ENCODE measurements around the gene INSYN2B. TPM values are rescaled to one million over a fixed set of nuclear protein-coding genes. Genes with fewer than 3 reads are reported as not detected.
"Not testable (repeated sequence)": the region's sequence is repeated elsewhere in the genome, so short reads cannot be mapped to it uniquely, and the experiment has no call there.

The INSYN2B gene
- total RNA-seq, 2 experiments from 2014 or later = not detected

DNA sequence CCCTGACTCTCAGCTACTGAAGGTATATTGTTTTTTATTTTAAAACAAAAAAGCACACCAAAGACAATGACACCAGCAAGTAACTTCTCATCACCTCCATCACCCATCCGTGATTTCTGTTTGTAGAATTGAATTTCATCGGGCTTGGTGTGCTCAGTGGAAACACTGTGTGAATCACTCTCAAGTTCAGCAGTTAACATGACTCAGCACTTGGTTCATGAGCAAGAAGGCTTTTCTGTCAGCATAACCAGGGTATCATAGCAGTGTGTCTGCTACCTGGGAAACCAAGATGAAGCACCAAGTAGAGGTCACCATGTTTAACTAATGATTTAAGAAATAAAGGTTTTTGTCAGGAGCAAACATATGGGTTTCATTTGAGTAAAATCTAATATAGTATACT lies 123.7 kb downstream of the INSYN2B start:
- ChIA-PET POLR2A (no interaction called here), CTCF (no interaction called here)
- intact Hi-C loops (cut with micrococcal nuclease) = loop anchor here (1.0 kb wide), 1 partner anchor 53 kb away; no protein-coding TSS in a partner anchor
- peaks cover 43% of the 10 kb centered on the region for H3K4me1 Mint-ChIP-seq (ENCODE audit: low read depth)
- DNase-seq = peak; percentile 18
- no peaks in the 10 kb centered on the region for H3K27me3 Mint-ChIP-seq
- H3K27ac Mint-ChIP-seq = peak overlapping the region; percentile 28
- peaks cover 48% of the 10 kb centered on the region for H3K36me3 Mint-ChIP-seq
- peaks cover 22% of the 10 kb centered on the region for H3K9me3 Mint-ChIP-seq
- no peak overlapping the region for H3K4me3 Mint-ChIP-seq

DNA sequence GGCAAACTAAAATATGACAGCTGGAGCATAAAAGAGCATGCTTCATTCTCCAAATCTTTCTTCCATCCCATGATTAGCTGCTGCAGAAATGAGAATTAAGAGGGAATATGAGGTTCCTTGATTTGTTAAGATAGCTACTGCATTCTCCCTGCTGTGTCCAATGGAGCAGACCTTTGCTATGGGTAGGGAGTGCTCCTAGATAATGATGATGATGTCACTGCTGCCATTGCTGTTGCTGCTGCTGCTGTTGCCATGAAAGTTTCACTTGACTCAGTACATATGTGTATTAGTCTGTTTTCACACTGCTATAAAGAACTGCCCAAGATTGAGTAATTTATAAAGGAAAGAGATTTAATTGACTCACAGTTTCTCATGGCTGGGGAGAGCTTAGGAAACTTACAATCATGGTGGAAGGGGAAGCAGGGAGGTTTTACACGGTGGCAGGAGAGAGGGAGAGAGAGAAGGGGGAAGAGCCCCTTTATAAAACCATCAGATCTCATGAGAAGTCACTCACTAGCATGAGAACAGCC lies 128.9 kb downstream of the INSYN2B start:
- Mint-ChIP-seq H3K27me3 (no peaks in the 10 kb centered on the region), H3K9me3 (peaks cover 53% of the 10 kb centered on the region), H3K27ac (no peak overlapping the region), H3K36me3 (peaks cover 84% of the 10 kb centered on the region), H3K4me1 (ENCODE audit: low read depth) (peaks cover 23% of the 10 kb centered on the region), H3K4me3 (no peak overlapping the region)
- POLR2A ChIA-PET = interaction anchor here (0.7 kb wide), 1 partner anchor 46 kb away, joined by 4 read pairs; no protein-coding TSS in a partner anchor
- intact Hi-C loops (cut with micrococcal nuclease) = no loop called here
- DNase-seq = no peak
- CTCF ChIA-PET = interaction anchor here (0.5 kb wide), 1 partner anchor 31 kb away, joined by 3 read pairs; no protein-coding TSS in a partner anchor

DNA sequence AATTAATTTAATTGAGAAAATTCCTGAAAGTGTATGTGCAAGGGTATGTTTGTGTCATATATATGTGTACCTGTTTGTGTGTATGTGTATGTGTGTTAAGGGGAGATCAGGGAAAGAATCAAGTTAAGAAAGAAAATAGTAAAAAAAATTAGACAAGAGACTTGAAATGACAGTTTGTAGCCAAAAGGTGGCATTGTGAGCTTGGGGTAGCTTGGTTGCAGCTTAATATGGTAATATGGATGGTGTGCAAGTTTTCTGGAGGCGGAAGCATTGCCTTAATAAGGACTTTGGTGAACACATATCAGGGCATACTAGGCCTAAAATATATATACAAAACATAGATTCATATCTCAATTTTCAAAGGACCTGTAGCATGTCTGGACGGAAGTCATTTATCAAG lies 129.9 kb downstream of the INSYN2B start:
- no peak for DNase-seq
- peaks cover 14% of the 10 kb centered on the region for H3K4me1 Mint-ChIP-seq (ENCODE audit: low read depth)
- intact Hi-C loops (cut with micrococcal nuclease) = no loop called here
- ChIA-PET CTCF (interaction anchor here (0.8 kb wide), 1 partner anchor 17 kb away, joined by 3 read pairs; no protein-coding TSS in a partner anchor), POLR2A (interaction anchor here (0.7 kb wide), 1 partner anchor 45 kb away, joined by 4 read pairs; no protein-coding TSS in a partner anchor)
- H3K4me3 Mint-ChIP-seq = no peak overlapping the region
- H3K27ac Mint-ChIP-seq = no peak overlapping the region
- H3K27me3 Mint-ChIP-seq = no peaks in the 10 kb centered on the region
- H3K36me3 Mint-ChIP-seq = peaks cover 78% of the 10 kb centered on the region
- peaks cover 49% of the 10 kb centered on the region for H3K9me3 Mint-ChIP-seq

DNA sequence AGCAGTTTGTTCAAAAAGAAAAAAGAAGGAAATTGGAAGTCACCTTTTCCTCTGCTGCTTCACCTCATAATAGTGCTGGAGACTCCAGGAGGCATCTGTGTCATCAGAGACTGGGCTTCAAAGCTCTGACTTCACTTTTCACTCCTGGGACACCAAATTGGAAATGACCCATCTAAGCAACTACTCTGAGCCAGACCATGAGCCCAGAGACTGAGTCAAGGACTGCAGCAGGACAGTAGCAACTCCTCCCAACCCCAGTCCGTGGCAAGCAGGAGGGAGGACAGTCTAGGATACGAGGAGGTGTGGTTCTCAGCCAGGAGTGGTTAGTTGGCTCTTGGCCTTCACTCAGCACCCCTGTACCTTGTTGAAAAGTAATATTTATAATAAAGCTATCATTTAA lies 131.5 kb downstream of the INSYN2B start:
- peaks cover 11% of the 10 kb centered on the region for H3K4me1 Mint-ChIP-seq (ENCODE audit: low read depth)
- peaks cover 80% of the 10 kb centered on the region for H3K36me3 Mint-ChIP-seq
- POLR2A ChIA-PET = no interaction called here
- CTCF ChIA-PET = no interaction called here
- no peak overlapping the region for H3K4me3 Mint-ChIP-seq
- H3K27me3 Mint-ChIP-seq = no peaks in the 10 kb centered on the region
- H3K9me3 Mint-ChIP-seq = peaks cover 47% of the 10 kb centered on the region
- intact Hi-C loops (cut with micrococcal nuclease) = no loop called here
- no peak for DNase-seq
- H3K27ac Mint-ChIP-seq = no peak overlapping the region

DNA sequence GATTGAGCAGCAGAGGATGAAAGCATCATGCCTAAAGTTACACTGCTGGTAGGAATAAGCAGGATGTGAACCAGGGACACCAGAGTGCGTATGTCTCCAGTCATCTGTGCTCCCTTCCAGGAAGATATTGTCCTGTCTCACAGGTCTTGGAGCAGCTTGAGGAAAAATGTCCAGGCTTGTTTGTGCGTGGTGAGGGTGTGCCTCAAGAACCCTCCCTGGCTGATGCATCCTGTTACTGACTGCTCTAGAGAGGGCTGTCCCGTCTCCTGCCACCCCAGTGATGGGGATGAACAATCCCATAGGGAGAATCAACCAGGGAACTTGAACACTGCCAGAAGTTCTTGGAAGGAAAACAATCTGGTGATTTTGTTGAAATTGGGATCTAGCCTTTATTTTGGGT lies 132.0 kb downstream of the INSYN2B start:
- H3K4me3 Mint-ChIP-seq = no peak overlapping the region
- H3K4me1 Mint-ChIP-seq (ENCODE audit: low read depth) = peaks cover 9% of the 10 kb centered on the region
- H3K27me3 Mint-ChIP-seq = no peaks in the 10 kb centered on the region
- DNase-seq = no peak
- H3K27ac Mint-ChIP-seq = no peak overlapping the region
- H3K9me3 Mint-ChIP-seq = peaks cover 47% of the 10 kb centered on the region
- POLR2A ChIA-PET = no interaction called here
- CTCF ChIA-PET = no interaction called here
- peaks cover 81% of the 10 kb centered on the region for H3K36me3 Mint-ChIP-seq
- intact Hi-C loops (cut with micrococcal nuclease) = no loop called here

DNA sequence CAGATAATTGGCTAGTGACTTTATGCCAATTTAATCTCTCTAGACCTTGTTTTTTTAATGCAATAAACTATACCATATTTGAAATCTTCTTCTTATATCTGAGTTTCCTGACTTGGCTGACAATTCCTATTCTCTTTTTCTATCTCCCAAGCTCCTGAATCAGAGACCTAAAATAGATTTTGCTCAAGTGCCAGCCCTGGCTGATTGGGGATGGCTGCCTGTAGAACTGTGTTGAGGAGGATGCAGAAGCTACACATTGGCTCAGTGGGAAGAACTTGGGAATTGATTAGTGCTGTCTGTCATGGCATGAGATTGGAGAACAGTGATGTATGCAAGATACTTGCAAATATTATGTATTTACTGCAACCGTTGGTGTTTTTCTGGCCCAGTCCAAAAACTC lies 132.8 kb downstream of the INSYN2B start:
- ChIA-PET POLR2A (no interaction called here), CTCF (no interaction called here)
- H3K36me3 Mint-ChIP-seq = peaks cover 80% of the 10 kb centered on the region
- peaks cover 41% of the 10 kb centered on the region for H3K9me3 Mint-ChIP-seq
- H3K27ac Mint-ChIP-seq = no peak overlapping the region
- DNase-seq = no peak
- peaks cover 4% of the 10 kb centered on the region for H3K4me1 Mint-ChIP-seq (ENCODE audit: low read depth)
- no peak overlapping the region for H3K4me3 Mint-ChIP-seq
- H3K27me3 Mint-ChIP-seq = no peaks in the 10 kb centered on the region
- intact Hi-C loops (cut with micrococcal nuclease) = no loop called here

DNA sequence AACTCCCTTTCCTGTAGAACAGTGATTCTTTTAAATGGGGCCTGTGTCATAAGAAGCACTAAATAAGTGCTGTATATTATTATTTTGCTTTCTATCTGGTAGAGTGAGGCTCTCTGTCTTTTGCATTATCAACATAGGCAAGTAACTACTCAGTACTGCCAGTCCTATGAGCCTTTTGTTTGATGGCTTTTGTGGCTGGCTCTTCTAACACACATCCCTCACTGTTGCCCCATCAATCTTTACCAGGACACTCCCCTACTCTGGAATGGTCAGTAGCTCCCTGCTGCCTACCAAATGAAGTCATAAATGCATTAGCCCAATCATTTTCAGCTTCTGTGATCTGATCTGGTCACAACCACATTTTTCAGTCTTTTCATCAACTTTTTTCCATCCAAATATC lies 137.6 kb downstream of the INSYN2B start:
- H3K36me3 Mint-ChIP-seq = peaks cover 74% of the 10 kb centered on the region
- H3K4me3 Mint-ChIP-seq = no peak overlapping the region
- intact Hi-C loops (cut with micrococcal nuclease) = no loop called here
- CTCF ChIA-PET = no interaction called here
- H3K4me1 Mint-ChIP-seq (ENCODE audit: low read depth) = peaks cover 9% of the 10 kb centered on the region
- DNase-seq = no peak
- H3K9me3 Mint-ChIP-seq = peaks cover 2% of the 10 kb centered on the region
- no peaks in the 10 kb centered on the region for H3K27me3 Mint-ChIP-seq
- POLR2A ChIA-PET = no interaction called here
- H3K27ac Mint-ChIP-seq = no peak overlapping the region

DNA sequence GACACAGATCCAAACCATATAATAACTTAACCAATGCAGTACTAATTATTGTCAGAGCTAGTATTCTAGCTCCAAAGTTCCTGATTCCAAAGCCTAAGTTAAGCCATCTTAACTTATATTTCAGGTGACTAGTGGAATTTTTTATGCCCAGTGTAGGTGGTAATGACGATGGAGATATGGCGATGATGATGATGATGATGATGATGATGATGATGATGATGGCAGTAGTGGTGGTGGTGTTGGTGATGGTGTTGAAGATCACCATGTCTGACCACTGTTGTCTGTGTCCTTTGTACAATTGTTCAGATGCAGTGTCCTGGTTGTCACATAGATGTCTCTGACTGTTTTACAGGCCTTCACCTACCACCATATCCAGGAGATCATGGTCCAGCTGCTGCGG lies 139.9 kb downstream of the INSYN2B start:
- Mint-ChIP-seq H3K27ac (no peak overlapping the region), H3K27me3 (no peaks in the 10 kb centered on the region), H3K4me1 (ENCODE audit: low read depth) (peaks cover 11% of the 10 kb centered on the region), H3K9me3 (no peaks in the 10 kb centered on the region), H3K4me3 (no peak overlapping the region), H3K36me3 (peaks cover 62% of the 10 kb centered on the region)
- DNase-seq = no peak
- CTCF ChIA-PET = no interaction called here
- POLR2A ChIA-PET = no interaction called here
- intact Hi-C loops (cut with micrococcal nuclease) = no loop called here

DNA sequence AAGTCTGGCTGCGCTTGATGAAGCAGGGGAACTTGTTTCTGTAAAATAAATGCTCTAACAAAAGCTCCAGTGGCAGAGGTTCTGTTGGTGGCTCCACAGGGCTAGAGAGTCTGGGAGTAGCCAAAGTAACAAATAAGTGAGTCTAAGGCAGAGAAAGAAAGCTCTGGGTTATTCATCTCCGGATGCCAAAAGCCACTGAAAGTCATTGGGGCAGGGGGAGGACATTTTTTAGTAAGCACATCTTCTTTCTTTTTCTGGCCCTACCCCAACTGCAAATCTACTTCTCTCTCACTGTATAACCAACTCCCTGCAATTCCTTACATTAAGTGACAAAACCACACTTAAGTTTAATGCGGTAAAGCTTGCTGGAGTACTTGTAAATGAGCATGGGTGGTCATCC lies 141.6 kb downstream of the INSYN2B start:
- Mint-ChIP-seq H3K27ac (no peak overlapping the region), H3K4me3 (no peak overlapping the region), H3K27me3 (no peaks in the 10 kb centered on the region), H3K9me3 (no peaks in the 10 kb centered on the region), H3K36me3 (peaks cover 50% of the 10 kb centered on the region), H3K4me1 (ENCODE audit: low read depth) (peaks cover 17% of the 10 kb centered on the region)
- DNase-seq = peak; percentile 18
- CTCF ChIA-PET = no interaction called here
- POLR2A ChIA-PET = no interaction called here
- intact Hi-C loops (cut with micrococcal nuclease) = no loop called here

DNA sequence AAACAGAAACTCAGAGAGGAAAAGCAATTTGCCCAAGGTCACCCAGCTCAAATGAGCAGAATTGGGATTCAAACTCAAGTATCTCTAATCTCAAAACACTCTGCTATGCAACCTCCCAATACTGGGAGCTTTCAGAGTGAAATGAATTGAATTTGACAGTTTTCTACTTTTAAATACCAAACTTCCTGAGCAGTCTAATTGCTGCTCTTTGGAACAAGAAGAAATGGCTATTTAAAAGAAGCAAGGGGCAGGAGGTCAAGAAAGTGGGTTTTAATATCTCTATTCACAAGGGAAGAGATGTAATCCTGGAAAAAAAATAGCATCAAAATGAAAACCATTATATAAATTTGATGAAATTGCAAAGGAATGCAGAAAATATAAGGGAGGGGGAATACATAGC lies 142.6 kb downstream of the INSYN2B start:
- intact Hi-C loops (cut with micrococcal nuclease) = no loop called here
- Mint-ChIP-seq H3K4me1 (ENCODE audit: low read depth) (peaks cover 25% of the 10 kb centered on the region), H3K4me3 (no peak overlapping the region), H3K9me3 (no peaks in the 10 kb centered on the region), H3K27me3 (no peaks in the 10 kb centered on the region), H3K36me3 (peaks cover 44% of the 10 kb centered on the region), H3K27ac (no peak overlapping the region)
- POLR2A ChIA-PET = no interaction called here
- DNase-seq = no peak
- CTCF ChIA-PET = no interaction called here

DNA sequence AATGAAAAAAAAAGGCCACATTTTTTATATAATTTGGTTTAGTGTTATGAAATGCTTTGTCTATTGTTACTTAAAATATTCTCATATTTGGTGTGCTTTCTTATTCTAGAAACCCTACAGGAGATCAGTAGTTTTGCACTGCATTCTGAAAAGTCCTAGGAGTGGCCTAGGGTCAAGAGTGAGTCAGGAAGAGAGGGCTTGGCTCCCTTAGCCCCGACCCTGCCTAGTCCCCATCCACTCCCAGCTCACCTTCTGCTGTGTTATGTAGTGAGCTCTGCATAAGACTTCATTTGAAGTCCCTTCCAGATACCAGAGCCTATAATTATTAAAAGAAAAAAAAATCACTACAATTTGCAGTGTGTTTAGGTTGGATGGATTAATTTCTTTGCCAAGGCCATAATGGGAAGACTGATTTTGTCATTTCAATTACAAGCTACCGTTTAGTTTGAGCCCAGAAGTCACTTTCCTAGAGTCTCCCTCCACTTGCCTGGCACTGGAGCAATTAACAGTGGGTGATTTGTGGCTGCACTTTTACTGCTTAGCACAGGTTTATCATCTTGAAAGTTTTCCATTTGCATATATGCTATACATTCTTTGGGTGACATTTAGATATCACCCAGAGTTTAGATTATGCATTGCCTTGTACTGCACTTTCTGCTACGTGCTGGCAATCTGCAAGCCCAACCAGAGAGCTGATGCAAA lies 143.3 kb downstream of the INSYN2B start:
- peaks cover 30% of the 10 kb centered on the region for H3K4me1 Mint-ChIP-seq (ENCODE audit: low read depth)
- peaks cover 41% of the 10 kb centered on the region for H3K36me3 Mint-ChIP-seq
- no peak overlapping the region for H3K27ac Mint-ChIP-seq
- no peak for DNase-seq
- H3K27me3 Mint-ChIP-seq = no peaks in the 10 kb centered on the region
- H3K9me3 Mint-ChIP-seq = no peaks in the 10 kb centered on the region
- POLR2A ChIA-PET = no interaction called here
- H3K4me3 Mint-ChIP-seq = no peak overlapping the region
- intact Hi-C loops (cut with micrococcal nuclease) = no loop called here
- CTCF ChIA-PET = no interaction called here

DNA sequence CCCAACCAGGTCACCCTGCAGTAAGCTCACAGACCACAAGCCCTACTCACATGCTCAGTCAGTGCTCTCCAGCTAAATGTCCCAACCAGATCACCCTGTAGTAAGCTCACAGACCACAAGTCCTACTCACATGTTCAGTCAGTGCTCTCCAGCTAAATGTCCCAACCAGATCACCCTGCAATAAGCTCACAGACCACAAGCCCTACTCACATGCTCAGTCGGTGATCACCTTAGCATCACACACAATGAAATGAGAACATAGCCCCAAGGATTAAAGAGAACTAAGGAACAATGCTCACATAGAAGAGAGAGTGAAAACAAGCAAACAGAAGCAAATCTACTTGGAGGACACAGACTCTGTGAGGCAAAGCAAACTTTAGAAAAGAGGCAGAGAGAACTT lies 145.8 kb downstream of the INSYN2B start:
- intact Hi-C loops (cut with micrococcal nuclease); CTCF ChIA-PET; H3K4me3 Mint-ChIP-seq; H3K27me3 Mint-ChIP-seq; POLR2A ChIA-PET; H3K9me3 Mint-ChIP-seq: not testable (repeated sequence)
- peak overlapping the region; percentile 49 for H3K27ac Mint-ChIP-seq
- H3K4me1 Mint-ChIP-seq (ENCODE audit: low read depth) = peaks cover 35% of the 10 kb centered on the region
- peaks cover 23% of the 10 kb centered on the region for H3K36me3 Mint-ChIP-seq
- peak; percentile 20 for DNase-seq

DNA sequence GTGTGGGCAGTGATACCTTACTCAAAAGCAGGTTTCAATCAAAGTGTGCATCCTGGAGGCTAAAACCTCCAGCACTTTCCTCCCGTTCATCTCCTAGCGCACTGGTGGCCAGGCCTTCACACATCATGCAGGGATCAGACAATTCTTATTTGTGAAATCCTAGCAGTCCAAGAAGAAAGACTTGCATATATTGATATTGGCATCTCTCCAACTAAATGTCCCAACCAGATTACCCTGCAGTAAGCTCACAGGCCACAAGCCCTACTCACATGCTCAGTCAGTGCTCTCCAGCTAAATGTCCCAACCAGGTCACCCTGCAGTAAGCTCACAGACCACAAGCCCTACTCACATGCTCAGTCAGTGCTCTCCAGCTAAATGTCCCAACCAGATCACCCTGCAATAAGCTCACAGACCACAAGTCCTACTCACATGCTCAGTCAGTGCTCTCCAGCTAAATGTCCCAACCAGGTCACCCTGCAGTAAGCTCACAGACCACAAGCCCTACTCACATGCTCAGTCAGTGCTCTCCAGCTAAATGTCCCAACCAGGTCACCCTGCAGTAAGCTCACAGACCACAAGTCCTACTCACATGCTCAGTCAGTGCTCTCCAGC lies 146.5 kb downstream of the INSYN2B start:
- peak; percentile 26 for DNase-seq
- CTCF ChIA-PET; POLR2A ChIA-PET; H3K4me3 Mint-ChIP-seq; H3K9me3 Mint-ChIP-seq; H3K27me3 Mint-ChIP-seq; H3K27ac Mint-ChIP-seq; intact Hi-C loops (cut with micrococcal nuclease): not testable (repeated sequence)
- H3K36me3 Mint-ChIP-seq = peaks cover 19% of the 10 kb centered on the region
- H3K4me1 Mint-ChIP-seq (ENCODE audit: low read depth) = peaks cover 35% of the 10 kb centered on the region

All from activated CD4-positive, alpha-beta memory T cell treated with anti-CD3 and anti-CD28 coated beads for 36 hours (primary cell).